Measurements from ENCODE around the gene CDK15.
"Not testable (repeated sequence)": the region's sequence is repeated elsewhere in the genome, so short reads cannot be mapped to it uniquely, and the experiment has no call there.

CDK15 gene

GRCh38 chr2:201842131-201842860, 36.0 kb downstream of the CDK15 start:
- H4K20me1 ChIP-seq (ENCODE audit: insufficient read depth, low read length) = no peaks in the 10 kb centered on the region
- peaks cover 4% of the 10 kb centered on the region; the same call in 1 of the 2 replicates for H3F3A ChIP-seq (ENCODE audit: insufficient read depth, low read length)
- no peaks in the 10 kb centered on the region for H3K36me3 ChIP-seq (replicated peaks; ENCODE audit: insufficient read depth, low read length)
- no peaks in the 10 kb centered on the region for H3K9me2 ChIP-seq (replicated peaks; ENCODE audit: insufficient read depth, low read length)
- H3K79me2 ChIP-seq (ENCODE audit: low read length) = no peaks in the 10 kb centered on the region
- no peak overlapping the region for H3K9ac ChIP-seq (ENCODE audit: low read length)
- peaks cover 27% of the 10 kb centered on the region for H3K4me1 ChIP-seq (ENCODE audit: low read length)
- H3K27me3 ChIP-seq (replicated peaks; ENCODE audit: insufficient read depth, low read length) = no peaks in the 10 kb centered on the region; the same call in 1 of the 2 replicates
- no peak for DNase-seq
- no peak overlapping the region for H3K4me3 ChIP-seq (ENCODE audit: low read length)
- no peak overlapping the region for H2AFZ ChIP-seq (ENCODE audit: low read length)
- TF ChIP-seq EZH2 (optimal IDR thresholded peaks at IDR 0.05; ENCODE audit: low read depth, low read length) = no peak
- TF ChIP-seq CTCF (IDR thresholded peaks at IDR 0.05; ENCODE audit: low read length) = no peak
- no peak for TF ChIP-seq EZH2phosphoT487 (IDR thresholded peaks at IDR 0.05; ENCODE audit: low read length)
- H3K27ac ChIP-seq (ENCODE audit: low read length) = no peak overlapping the region
- H3K4me2 ChIP-seq (ENCODE audit: low read depth, low read length) = 0 out of 2 replicates have a peak overlapping the region, but pooled peaks have one; percentile 21
- no peaks in the 10 kb centered on the region for H3K9me3 ChIP-seq (replicated peaks; ENCODE audit: insufficient read depth, low read length)

GRCh38 chr2:201844922-201845321, 38.6 kb downstream of the CDK15 start:
- H3K9ac ChIP-seq (ENCODE audit: low read length); H3K36me3 ChIP-seq (replicated peaks; ENCODE audit: insufficient read depth, low read length); H3K4me2 ChIP-seq (ENCODE audit: low read depth, low read length); H3K9me2 ChIP-seq (replicated peaks; ENCODE audit: insufficient read depth, low read length); H3K27ac ChIP-seq (ENCODE audit: low read length); H2AFZ ChIP-seq (ENCODE audit: low read length); DNase-seq; H3K4me3 ChIP-seq (ENCODE audit: low read length); H3K79me2 ChIP-seq (ENCODE audit: low read length); H3K27me3 ChIP-seq (replicated peaks; ENCODE audit: insufficient read depth, low read length); H3F3A ChIP-seq (ENCODE audit: insufficient read depth, low read length); H4K20me1 ChIP-seq (ENCODE audit: insufficient read depth, low read length); H3K9me3 ChIP-seq (replicated peaks; ENCODE audit: insufficient read depth, low read length): not testable (repeated sequence)
- H3K4me1 ChIP-seq (ENCODE audit: low read length) = peaks cover 30% of the 10 kb centered on the region

- Histone ChIP-seq H3F3A (ENCODE audit: insufficient read depth, low read length) (peaks cover 7% of the 10 kb centered on the region; the same call in 1 of the 2 replicates), H3K9me3 (replicated peaks; ENCODE audit: insufficient read depth, low read length) (no peaks in the 10 kb centered on the region), H3K27me3 (replicated peaks; ENCODE audit: insufficient read depth, low read length) (no peaks in the 10 kb centered on the region; the same call in 1 of the 2 replicates), H3K4me1 (ENCODE audit: low read length) (peaks cover 28% of the 10 kb centered on the region), H3K9me2 (replicated peaks; ENCODE audit: insufficient read depth, low read length) (no peaks in the 10 kb centered on the region), H3K27ac (ENCODE audit: low read length) (no peak overlapping the region), H3K79me2 (ENCODE audit: low read length) (no peaks in the 10 kb centered on the region), H3K36me3 (replicated peaks; ENCODE audit: insufficient read depth, low read length) (no peaks in the 10 kb centered on the region), H3K4me2 (ENCODE audit: low read depth, low read length) (0 out of 2 replicates have a peak overlapping the region, but pooled peaks have one; percentile 22), H2AFZ (ENCODE audit: low read length) (no peak overlapping the region), H4K20me1 (ENCODE audit: insufficient read depth, low read length) (no peaks in the 10 kb centered on the region), H3K9ac (ENCODE audit: low read length) (no peak overlapping the region), H3K4me3 (ENCODE audit: low read length) (no peak overlapping the region)
- no peak for TF ChIP-seq CTCF (IDR thresholded peaks at IDR 0.05; ENCODE audit: low read length)
- TF ChIP-seq EZH2phosphoT487 (IDR thresholded peaks at IDR 0.05; ENCODE audit: low read length) = no peak
- no peak for TF ChIP-seq EZH2 (optimal IDR thresholded peaks at IDR 0.05; ENCODE audit: low read depth, low read length)
- DNase-seq = no peak
Observed at GRCh38 chr2:201847481-201847880, 41.1 kb downstream of the CDK15 start.

- 0 out of 2 replicates have a peak, but pooled peaks cover 5% of the 10 kb centered on the region for H3F3A ChIP-seq (ENCODE audit: insufficient read depth, low read length)
- H3K79me2 ChIP-seq (ENCODE audit: low read length) = no peaks in the 10 kb centered on the region
- H4K20me1 ChIP-seq (ENCODE audit: insufficient read depth, low read length) = no peaks in the 10 kb centered on the region
- no peak overlapping the region for H3K4me3 ChIP-seq (ENCODE audit: low read length)
- peaks cover 16% of the 10 kb centered on the region; the same call in 1 of the 2 replicates for H3K4me1 ChIP-seq (ENCODE audit: low read length)
- no peak overlapping the region for H2AFZ ChIP-seq (ENCODE audit: low read length)
- H3K9me2 ChIP-seq (replicated peaks; ENCODE audit: insufficient read depth, low read length) = no peaks in the 10 kb centered on the region
- no peak overlapping the region for H3K27ac ChIP-seq (ENCODE audit: low read length)
- peak; percentile 30 for DNase-seq
- H3K36me3 ChIP-seq (replicated peaks; ENCODE audit: insufficient read depth, low read length) = no peaks in the 10 kb centered on the region
- no peak overlapping the region for H3K9ac ChIP-seq (ENCODE audit: low read length)
- H3K27me3 ChIP-seq (replicated peaks; ENCODE audit: insufficient read depth, low read length) = no peaks in the 10 kb centered on the region
- peak overlapping the region; percentile 1; the same call in 1 of the 2 replicates for H3K4me2 ChIP-seq (ENCODE audit: low read depth, low read length)
- no peaks in the 10 kb centered on the region for H3K9me3 ChIP-seq (replicated peaks; ENCODE audit: insufficient read depth, low read length)
- no peak for TF ChIP-seq CTCF (IDR thresholded peaks at IDR 0.05; ENCODE audit: low read length)
- no peak for TF ChIP-seq EZH2 (optimal IDR thresholded peaks at IDR 0.05; ENCODE audit: low read depth, low read length)
- TF ChIP-seq EZH2phosphoT487 (IDR thresholded peaks at IDR 0.05; ENCODE audit: low read length) = no peak
Observed at GRCh38 chr2:201852462-201852861, 46.1 kb downstream of the CDK15 start.

Data from MM.1S (cell line).